ENCODE measurements around the gene FAM193A. TPM values are rescaled to one million over a fixed set of nuclear protein-coding genes. Genes with fewer than 3 reads are reported as not detected.

The FAM193A gene
- total RNA-seq, 4 donors from 2014 or later, result 17.1 to 51.2 (median 28.1) TPM

GRCh38 chr4:2684486-2684885 lies 148.0 kb downstream of the FAM193A start:
- TF ChIP-seq CTCF (IDR thresholded peaks at IDR 0.05), result no peak
- TF ChIP-seq POLR2A (IDR thresholded peaks at IDR 0.05), result no peak
- intact Hi-C loops (cut with DNase I; ENCODE audit: low total_unique reads), result no loop called here
- no peaks in the 10 kb centered on the region for H3K27me3 ChIP-seq
- no peaks in the 10 kb centered on the region for H3K36me3 ChIP-seq
- H3K9me3 ChIP-seq, result no peaks in the 10 kb centered on the region
- H3K4me1 ChIP-seq, result no peaks in the 10 kb centered on the region
- H3K27ac ChIP-seq, result no peak overlapping the region
- DNase-seq, result no peak
- no peak overlapping the region for H3K4me3 ChIP-seq

GRCh38 chr4:2685541-2685940 lies 149.1 kb downstream of the FAM193A start:
- no peak overlapping the region for H3K4me3 ChIP-seq
- TF ChIP-seq POLR2A (IDR thresholded peaks at IDR 0.05) (no peak), CTCF (IDR thresholded peaks at IDR 0.05) (no peak)
- no peaks in the 10 kb centered on the region for H3K9me3 ChIP-seq
- H3K27me3 ChIP-seq, result no peaks in the 10 kb centered on the region
- no peak overlapping the region for H3K27ac ChIP-seq
- H3K36me3 ChIP-seq, result no peaks in the 10 kb centered on the region
- no peaks in the 10 kb centered on the region for H3K4me1 ChIP-seq
- intact Hi-C loops (cut with DNase I; ENCODE audit: low total_unique reads), result no loop called here
- DNase-seq, result no peak

- no peaks in the 10 kb centered on the region for H3K9me3 ChIP-seq
- no peaks in the 10 kb centered on the region for H3K36me3 ChIP-seq
- H3K4me1 ChIP-seq, result no peaks in the 10 kb centered on the region
- no peak overlapping the region for H3K27ac ChIP-seq
- intact Hi-C loops (cut with DNase I; ENCODE audit: low total_unique reads), result no loop called here
- H3K27me3 ChIP-seq, result no peaks in the 10 kb centered on the region
- no peak overlapping the region for H3K4me3 ChIP-seq
- TF ChIP-seq CTCF (IDR thresholded peaks at IDR 0.05), result no peak
- no peak for TF ChIP-seq POLR2A (IDR thresholded peaks at IDR 0.05)
- DNase-seq, result no peak
Measured at GRCh38 chr4:2686379-2687265, 150.2 kb downstream of the FAM193A start.

- no peaks in the 10 kb centered on the region for H3K36me3 ChIP-seq
- TF ChIP-seq POLR2A (IDR thresholded peaks at IDR 0.05), result no peak
- TF ChIP-seq CTCF (IDR thresholded peaks at IDR 0.05), result no peak
Measured at GRCh38 chr4:2688281-2688680, 151.8 kb downstream of the FAM193A start.

GRCh38 chr4:2688697-2689096 lies 152.2 kb downstream of the FAM193A start:
- H3K27me3 ChIP-seq, result no peaks in the 10 kb centered on the region
- H3K9me3 ChIP-seq, result no peaks in the 10 kb centered on the region
- H3K4me3 ChIP-seq, result no peak overlapping the region
- TF ChIP-seq POLR2A (IDR thresholded peaks at IDR 0.05) (no peak), CTCF (IDR thresholded peaks at IDR 0.05) (no peak)
- no peak for DNase-seq
- intact Hi-C loops (cut with DNase I; ENCODE audit: low total_unique reads), result no loop called here
- no peaks in the 10 kb centered on the region for H3K4me1 ChIP-seq
- H3K36me3 ChIP-seq, result no peaks in the 10 kb centered on the region
- H3K27ac ChIP-seq, result no peak overlapping the region

More at GRCh38 chr4:2688281-2688680, 151.8 kb downstream of the FAM193A start:
- Histone ChIP-seq H3K4me3 (no peak overlapping the region), H3K4me1 (no peaks in the 10 kb centered on the region), H3K27ac (no peak overlapping the region), H3K9me3 (no peaks in the 10 kb centered on the region), H3K27me3 (no peaks in the 10 kb centered on the region)
- intact Hi-C loops (cut with DNase I; ENCODE audit: low total_unique reads), result no loop called here
- DNase-seq, result no peak
